A673 (cell line): Measurements from ENCODE around the gene CYP2F1. TPM values are rescaled to one million over a fixed set of nuclear protein-coding genes. Genes with fewer than 3 reads are reported as not detected.

Source experiments
- Bru-seq: library from RNA; stranded (reverse); fragments of 400-500 nt; gene quantifications from one replicate; lab custom pipeline; 2021; lab: Mats Ljungman, UMichigan
- BruChase-seq, 2 experiments: library from RNA; stranded (reverse); fragments of 400-500 nt; gene quantifications; one replicate each; lab custom pipeline; 2021; lab: Mats Ljungman, UMichigan
- BruUV-seq: library from RNA; stranded (reverse); fragments of 400-500 nt; replicated peaks from 2 replicates; lab custom pipeline; 2021; lab: Mats Ljungman, UMichigan
- CTCF ChIA-PET: fragments of 300-600 bp; sonication (Branson Sonifier 250); formaldehyde crosslinking; loops from one replicate; lab custom pipeline; 2022; ENCODE audit warnings: antibody characterized with exemption; lab: Charles Lee
- POLR2A ChIA-PET: fragments of 300-600 bp; sonication (Branson Sonifier 250); formaldehyde crosslinking; loops from one replicate; lab custom pipeline; 2022; ENCODE audit warnings: antibody characterized with exemption; ENCODE audit not compliant: low non-redundant PET; lab: Charles Lee
- DNase-seq: peaks from one replicate; pipeline ENCODE4 v3.0.0-alpha.2; 2015; ENCODE audit warnings: low spot score
- H3K27ac ChIP-seq: fragments of 200-600 bp; sonication (generic); 2 replicates; pipeline ENCODE4 v1.5.1; 2016; ENCODE audit warnings: mixed run types, low read depth, mild to moderate bottlenecking, mixed read lengths, antibody characterized with exemption, low read length; ENCODE audit not compliant: poor library complexity, severe bottlenecking
- H3K27me3 ChIP-seq: fragments of 200-600 bp; sonication (generic); replicated peaks from 2 replicates; pipeline ENCODE4 v1.6.1; 2017; ENCODE audit warnings: mixed run types, low read depth, mild to moderate bottlenecking, mixed read lengths, antibody characterized with exemption, low read length; ENCODE audit not compliant: insufficient read depth, poor library complexity
- H3K36me3 ChIP-seq: fragments of 200-600 bp; sonication (generic); 2 replicates; pipeline ENCODE4 v1.6.1; 2016; ENCODE audit warnings: mixed run types, mild to moderate bottlenecking, mixed read lengths, antibody characterized with exemption, low read length; ENCODE audit not compliant: insufficient read depth, poor library complexity, severe bottlenecking
- H3K4me1 ChIP-seq: fragments of 200-600 bp; sonication (generic); 2 replicates; pipeline ENCODE4 v1.6.1; 2017; ENCODE audit warnings: mixed run types, mild to moderate bottlenecking, mixed read lengths, antibody characterized with exemption, low read length; ENCODE audit not compliant: insufficient read depth, poor library complexity, severe bottlenecking
- H3K4me3 ChIP-seq: fragments of 200-600 bp; sonication (generic); 2 replicates; pipeline ENCODE4 v1.5.1; 2016; ENCODE audit warnings: low read depth, mixed run types, mild to moderate bottlenecking, mixed read lengths, low read length; ENCODE audit not compliant: poor library complexity, severe bottlenecking
- H3K9me3 ChIP-seq: fragments of 200-600 bp; sonication (generic); 2 replicates; pipeline ENCODE4 v1.6.1; 2016; ENCODE audit warnings: mixed run types, low read depth, mild to moderate bottlenecking, mixed read lengths, antibody characterized with exemption, low read length; ENCODE audit not compliant: poor library complexity, severe bottlenecking
- EZH2 ChIP-seq: fragments of 200-600 bp; sonication (generic); IDR thresholded peaks from 2 replicates; pipeline ENCODE4 v1.6.1; 2017; ENCODE audit warnings: borderline replicate concordance, low read depth, mild to moderate bottlenecking, mixed read lengths, antibody characterized with exemption, low read length; ENCODE audit not compliant: poor library complexity, severe bottlenecking
- intact Hi-C: fragments of 100-400 bp; cut with micrococcal nuclease; formaldehyde crosslinking; loops from one replicate; pipeline ENCODE4 v1.10.0; 2022; ENCODE audit not compliant: unreplicated experiment
- long read RNA-seq: library from polyadenylated mRNA; stranded (forward); transcript quantifications from one replicate; pipeline ENCODE4 v2.0.0, GENCODE V29; 2022
- total RNA-seq: library from RNA; stranded (reverse); gene quantifications from 2 replicates; pipeline ENCODE4 v1.2.3, GENCODE V29; 2021
- TF ChIP-seq, protein P1 (sequence below): fragments of 300-800, 200-600 bp; sonication (generic); conservative IDR thresholded peaks from 2 replicates; pipeline ENCODE4 v1.5.1; 2017; ENCODE audit warnings: low read depth, mild to moderate bottlenecking, antibody characterized with exemption, low read length, moderate library complexity, mixed read lengths

Gene CYP2F1
- total RNA-seq (not detected in 2 replicates), Bru-seq, nascent RNA (percentile 6 among the genes with signal in this experiment), BruChase-seq, experiment 1, labeled RNA remaining after a 2-hour chase (not detected), BruChase-seq, experiment 2, labeled RNA remaining after a 6-hour chase (percentile 6 among the genes with signal in this experiment)
- long read RNA-seq: 0 reads

- TF ChIP-seq, protein P1, sequence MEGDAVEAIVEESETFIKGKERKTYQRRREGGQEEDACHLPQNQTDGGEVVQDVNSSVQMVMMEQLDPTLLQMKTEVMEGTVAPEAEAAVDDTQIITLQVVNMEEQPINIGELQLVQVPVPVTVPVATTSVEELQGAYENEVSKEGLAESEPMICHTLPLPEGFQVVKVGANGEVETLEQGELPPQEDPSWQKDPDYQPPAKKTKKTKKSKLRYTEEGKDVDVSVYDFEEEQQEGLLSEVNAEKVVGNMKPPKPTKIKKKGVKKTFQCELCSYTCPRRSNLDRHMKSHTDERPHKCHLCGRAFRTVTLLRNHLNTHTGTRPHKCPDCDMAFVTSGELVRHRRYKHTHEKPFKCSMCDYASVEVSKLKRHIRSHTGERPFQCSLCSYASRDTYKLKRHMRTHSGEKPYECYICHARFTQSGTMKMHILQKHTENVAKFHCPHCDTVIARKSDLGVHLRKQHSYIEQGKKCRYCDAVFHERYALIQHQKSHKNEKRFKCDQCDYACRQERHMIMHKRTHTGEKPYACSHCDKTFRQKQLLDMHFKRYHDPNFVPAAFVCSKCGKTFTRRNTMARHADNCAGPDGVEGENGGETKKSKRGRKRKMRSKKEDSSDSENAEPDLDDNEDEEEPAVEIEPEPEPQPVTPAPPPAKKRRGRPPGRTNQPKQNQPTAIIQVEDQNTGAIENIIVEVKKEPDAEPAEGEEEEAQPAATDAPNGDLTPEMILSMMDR: no peak
- TF ChIP-seq EZH2: no peak
- no peak within 1 kb of the TSS for H3K4me3 ChIP-seq
- DNase-seq: no peak
- no peaks in the 10 kb centered on the region for H3K36me3 ChIP-seq
- H3K27ac ChIP-seq: no peak within 1 kb of the TSS
- no peaks in the 10 kb centered on the region for H3K27me3 ChIP-seq
- no peaks in the 10 kb centered on the region for H3K9me3 ChIP-seq
- CTCF ChIA-PET: no interaction called here
- BruUV-seq: no TSS peak
- no peaks in the 10 kb centered on the region for H3K4me1 ChIP-seq
- POLR2A ChIA-PET: no interaction called here
- intact Hi-C loops: no loop called here
Measured at GRCh38 chr19:41114132-41114531, at the start of gene CYP2F1. Gene CYP2F1 (plus strand): TSS chr19:41114432. CDS start chr19:41116189, 1,757 bp downstream.

DNA sequence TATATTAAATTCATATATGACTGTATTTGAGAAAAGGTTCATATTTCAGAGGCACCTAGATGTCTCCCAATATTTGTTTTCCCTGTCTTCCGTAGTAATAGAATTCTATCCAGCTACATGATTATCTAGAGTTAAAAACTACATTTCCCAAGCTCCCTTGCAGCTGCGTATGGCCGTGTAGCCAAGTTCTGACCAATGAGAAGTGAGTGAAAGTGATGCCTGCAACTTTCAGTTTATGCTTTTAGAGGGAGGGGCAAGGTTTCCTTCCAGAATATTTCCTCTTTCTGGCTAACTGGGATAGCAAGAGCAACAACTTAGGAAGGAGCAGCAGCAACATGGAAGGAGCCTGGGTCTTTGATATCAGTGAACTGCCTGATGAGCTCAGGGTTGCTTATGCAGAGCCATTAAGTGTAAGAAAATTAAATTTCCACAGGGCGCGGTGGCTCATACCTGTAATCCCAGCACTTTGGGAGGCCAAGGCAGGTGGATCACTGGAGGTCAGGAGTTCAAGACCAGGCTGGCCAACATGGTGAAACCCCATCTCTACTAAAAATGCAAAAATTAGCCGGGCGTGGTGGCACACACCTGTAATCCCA lies 49.2 kb upstream of the CYP2F1 start:
- ChIA-PET CTCF (no interaction called here), POLR2A (no interaction called here)
- intact Hi-C loops: no loop called here
- Histone ChIP-seq H3K4me1 (no peaks in the 10 kb centered on the region), H3K27ac (no peak overlapping the region), H3K4me3 (no peak overlapping the region), H3K27me3 (peaks cover 54% of the 10 kb centered on the region), H3K36me3 (no peaks in the 10 kb centered on the region), H3K9me3 (no peaks in the 10 kb centered on the region)
- no TSS peak for BruUV-seq
- DNase-seq: peak; percentile 47
- TF ChIP-seq, protein P1: no peak
- TF ChIP-seq EZH2: no peak

DNA sequence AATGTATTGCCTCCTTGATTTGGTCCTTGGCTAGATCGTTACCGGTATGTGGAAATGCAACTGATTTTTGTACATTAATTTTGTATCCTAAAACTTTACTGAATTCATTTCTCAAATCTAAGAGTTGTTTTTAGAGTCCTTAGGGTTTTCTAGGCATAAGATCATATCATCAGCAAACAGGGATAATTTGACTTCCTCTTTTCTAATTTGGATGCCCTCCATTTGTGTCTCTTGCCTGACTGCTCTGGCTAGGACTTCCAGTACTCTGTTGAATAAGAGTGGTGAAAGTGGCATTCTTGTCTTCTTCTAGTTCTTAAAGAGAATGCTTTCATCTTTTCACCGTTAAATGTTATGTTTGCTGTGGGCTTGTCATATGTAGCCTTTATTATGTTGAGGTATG lies 37.9 kb upstream of the CYP2F1 start:
- intact Hi-C loops: no loop called here
- TF ChIP-seq EZH2: no peak
- TF ChIP-seq, protein P1: no peak
- no peaks in the 10 kb centered on the region for H3K9me3 ChIP-seq
- ChIA-PET POLR2A (no interaction called here), CTCF (no interaction called here)
- DNase-seq: no peak
- no peak overlapping the region for H3K27ac ChIP-seq
- H3K27me3 ChIP-seq: peaks cover 28% of the 10 kb centered on the region
- no TSS peak for BruUV-seq
- no peaks in the 10 kb centered on the region for H3K36me3 ChIP-seq
- no peak overlapping the region for H3K4me3 ChIP-seq
- H3K4me1 ChIP-seq: no peaks in the 10 kb centered on the region
